K562 (cell line): Measurements from ENCODE around the gene LAT. TPM values are rescaled to one million over a fixed set of nuclear protein-coding genes. Genes with fewer than 3 reads are reported as not detected.

Experiments
- DIDO1 ChIP-seq: fragments of 450-650 bp; IDR thresholded peaks from 2 replicates; pipeline ENCODE4 v1.6.1; 2016; ENCODE audit warnings: low read depth, missing biosample characterization, missing genetic modification characterization
- ETS1 ChIP-seq: conservative IDR thresholded peaks from 2 replicates; pipeline ENCODE4 v1.6.1; 2011; ENCODE audit warnings: low read depth, mild to moderate bottlenecking, low read length; ENCODE audit not compliant: control insufficient read depth
- ETV6 ChIP-seq, 3 experiments: fragments of 150-350 bp in 1 of 3; sonication (generic) in 1 of 3; formaldehyde crosslinking in 1 of 3; IDR thresholded peaks; 2 replicates each; pipeline versions ENCODE4 v1.6.1 to v1.8.0; 2014 to 2022; ENCODE audit warnings: borderline replicate concordance in 2 of 3, low read depth in 2 of 3, antibody characterized with exemption in 1 of 3, low read length in 1 of 3, mild to moderate bottlenecking in 1 of 3, missing genetic modification reagents in 1 of 3
- IRF1 ChIP-seq: sonication (generic); formaldehyde crosslinking; IDR thresholded peaks from 2 replicates; pipeline ENCODE4 v1.8.0; 2022; ENCODE audit warnings: missing genetic modification reagents, mild to moderate bottlenecking, borderline replicate concordance
- MAFG ChIP-seq: fragments of 450-650 bp; conservative IDR thresholded peaks from 2 replicates; pipeline ENCODE4 v1.6.1; 2016; ENCODE audit warnings: missing genetic modification characterization, missing compliant biosample characterization
- MTF1 ChIP-seq: fragments of 250-450 bp; sonication (Bioruptor Pico); IDR thresholded peaks from 2 replicates; pipeline ENCODE4 v1.9.0; 2021; ENCODE audit warnings: moderate library complexity, mild to moderate bottlenecking, inconsistent platforms, borderline replicate concordance
- NFXL1 ChIP-seq: fragments of 450-650 bp; formaldehyde crosslinking; IDR thresholded peaks from 2 replicates; pipeline ENCODE4 v1.4.0; 2021; ENCODE audit warnings: mild to moderate bottlenecking
- NKRF ChIP-seq: fragments of 450-650 bp; IDR thresholded peaks from 2 replicates; pipeline ENCODE4 v1.6.1; 2016; ENCODE audit warnings: borderline replicate concordance
- UBTF ChIP-seq, 2 experiments: IDR thresholded peaks; 2 replicates each; pipeline ENCODE4 v1.6.1; 2012; ENCODE audit warnings: improper control_type of control experiment in 2 of 2, low read depth in 2 of 2, low read length in 2 of 2, borderline replicate concordance in 1 of 2
- ZNF511 ChIP-seq: sonication (generic); formaldehyde crosslinking; IDR thresholded peaks from 2 replicates; pipeline ENCODE4 v1.8.0; 2022; ENCODE audit warnings: mild to moderate bottlenecking, missing genetic modification reagents
- ZNF512 ChIP-seq: IDR thresholded peaks from 2 replicates; pipeline ENCODE4 v1.6.1; 2016; ENCODE audit warnings: missing genetic modification characterization, missing compliant biosample characterization
- polyA plus RNA-seq, 8 experiments: library from polyadenylated mRNA; depleted of rRNA in 4 of 8; stranded (reverse) in 5 of 8; unstranded in 3 of 8; fragments of >200 nt; fragmentation: Nextera tagmentation in 2 of 8; fragmentation: Illumina TruSeq in 1 of 8; extraction: Ambion mirVana in 2 of 8; extraction: Trizol in 1 of 8; gene quantifications; 2 replicates each; pipeline versions ENCODE4 v1.2.1 to v1.2.3, GENCODE V29; 2011 to 2014; ENCODE audit warnings: inconsistent platforms in 1 of 8, missing spikeins in 1 of 8
- total RNA-seq, 7 experiments: library from RNA; depleted of rRNA in 6 of 7; stranded (reverse); fragments of >200 nt in 6 of 7; fragmentation: Illumina TruSeq in 2 of 7; extraction: Trizol in 2 of 7; gene quantifications; 2 replicates each; pipeline versions ENCODE4 v1.2.1 to v1.2.3, GENCODE V29; 2011 to 2021; ENCODE audit warnings: low replicate concordance in 1 of 7

LAT gene
- total and polyA plus RNA-seq, 9 of the 15 experiments (the other 6 are each of a cell fraction or from before 2014, with no cell fraction given) = 0.40 to 4.2 (median 1.3) TPM

- TF ChIP-seq ETV6 (IDR thresholded peaks at IDR 0.05; ENCODE audit: borderline replicate concordance in 1 of 2, low read depth in 2 of 2, low read length in 1 of 2) (no peak), ETV6 (CRISPR knock-in tag; IDR thresholded peaks at IDR 0.05; ENCODE audit: borderline replicate concordance) (no peak), DIDO1 (tag) (no peak), MTF1 (no peak), UBTF (IDR thresholded peaks at IDR 0.05; ENCODE audit: borderline replicate concordance in 1 of 2, low read depth in 2 of 2, low read length in 2 of 2) (peak; percentile 90 to 95; a peak in 2 of 4 replicates), ZNF511 (CRISPR knock-in tag) (no peak), IRF1 (CRISPR knock-in tag) (no peak), ZNF512 (tag) (no peak), NFXL1 (no peak), ETS1 (0 out of 2 replicates have a peak, but pooled peaks have one; percentile 64), NKRF (no peak), MAFG (no peak)
Measured at GRCh38 chr16:28950648-28951409, 34.0 kb upstream of the LAT start, which contains the start of gene NFATC2IP (continued).
